B cell (primary cell): ENCODE results near the gene LMX1B. TPM values are rescaled to one million over a fixed set of nuclear protein-coding genes. Genes with fewer than 3 reads are reported as not detected.

ENCODE experiments used
- ATAC-seq: fragments of 200-7000 bp; cut with Tn5 transposase; one replicate; pipeline ENCODE4 v1.10.0; 2021; ENCODE audit warnings: low read depth, mild to moderate bottlenecking, moderate number of reproducible peaks, moderate library complexity
- CTCF ChIA-PET: fragments of 350-600 bp; sonication (Branson Sonifier 250); formaldehyde crosslinking; loops from one replicate; lab custom pipeline; 2021; ENCODE audit warnings: antibody characterized with exemption, inconsistent platforms; lab: Charles Lee
- POLR2A ChIA-PET: fragments of 350-600 bp; sonication (Branson Sonifier 250); formaldehyde crosslinking; loops from one replicate; lab custom pipeline; 2021; ENCODE audit warnings: antibody characterized with exemption; lab: Charles Lee
- DNase-seq: peaks from one replicate; pipeline ENCODE4 v3.0.0; 2013
- H2AFZ ChIP-seq: 2 replicates; pipeline ENCODE4 v1.6.1; 2012; ENCODE audit warnings: mild to moderate bottlenecking, low read depth, low read length; ENCODE audit not compliant: insufficient read depth, poor library complexity, severe bottlenecking
- H3K27ac ChIP-seq, 2 donors: 1 replicate in 1 of 2; 2 replicates in 1 of 2; pipeline ENCODE4 v1.5.1; 2012 to 2013; ENCODE audit warnings: low read length in 2 of 2, mild to moderate bottlenecking in 2 of 2, moderate library complexity in 1 of 2
- H3K27me3 ChIP-seq, 4 experiments: fragments of 200-600 bp in 1 of 4; sonication (generic) in 1 of 4; replicated peaks in 1 of 4; 1 replicate in 2 of 4; 2 replicates in 2 of 4; pipeline versions ENCODE4 v1.6.1 to v1.7.0; 2013 to 2016; ENCODE audit warnings: low read length in 3 of 4, mild to moderate bottlenecking in 2 of 4, mixed read lengths in 1 of 4, moderate library complexity in 1 of 4; ENCODE audit not compliant: insufficient read depth in 4 of 4, control insufficient read depth in 3 of 4; ENCODE audit errors: control extremely low read depth in 1 of 4
- H3K36me3 ChIP-seq, 2 experiments: replicated peaks in 1 of 2; 1 replicate in 1 of 2; 2 replicates in 1 of 2; pipeline versions ENCODE4 v1.6.1 to v1.7.1; 2013; ENCODE audit warnings: low read length in 1 of 2; ENCODE audit not compliant: insufficient read depth in 2 of 2, control insufficient read depth in 1 of 2; ENCODE audit errors: control extremely low read depth in 1 of 2, extremely low read depth in 1 of 2
- H3K4me1 ChIP-seq, 2 donors: fragments of 200-600 bp in 1 of 2; sonication (generic) in 1 of 2; 1 replicate in 1 of 2; 2 replicates in 1 of 2; pipeline versions ENCODE4 v1.5.1 to v1.6.1; 2013 to 2017; ENCODE audit warnings: low read length in 2 of 2; ENCODE audit not compliant: control insufficient read depth in 2 of 2, insufficient read depth in 2 of 2
- H3K4me2 ChIP-seq: replicated peaks from 2 replicates; pipeline ENCODE3; 2012; ENCODE audit warnings: mild to moderate bottlenecking, low read depth, low read length; ENCODE audit not compliant: poor library complexity, severe bottlenecking
- H3K4me3 ChIP-seq, 5 experiments: fragments of 200-600 bp in 1 of 5; sonication (generic) in 1 of 5; 1 replicate in 3 of 5; 2 replicates in 2 of 5; pipeline versions ENCODE4 v1.5.1 to v1.7.0; 2011 to 2016; ENCODE audit warnings: low read length in 4 of 5, mild to moderate bottlenecking in 4 of 5, low read depth in 2 of 5, control low read depth in 1 of 5, moderate library complexity in 1 of 5; ENCODE audit not compliant: insufficient read depth in 1 of 5; ENCODE audit errors: control extremely low read depth in 1 of 5, extremely low read depth in 1 of 5
- H3K79me2 ChIP-seq: fragments of 200-600 bp; sonication (generic); one replicate; pipeline ENCODE4 v1.6.0; 2016; ENCODE audit warnings: low read length; ENCODE audit not compliant: control insufficient read depth, insufficient read depth
- H3K9ac ChIP-seq: fragments of 200-600 bp; sonication (generic); 2 replicates; pipeline ENCODE4 v1.6.1; 2017; ENCODE audit warnings: mild to moderate bottlenecking, low read length, moderate library complexity
- H3K9me3 ChIP-seq, 3 donors: one replicate each; pipeline versions ENCODE4 v1.6.1 to v1.7.1; 2013; ENCODE audit warnings: low read length in 2 of 3; ENCODE audit not compliant: control insufficient read depth in 2 of 3, insufficient read depth in 1 of 3; ENCODE audit errors: control extremely low read depth in 1 of 3
- H4K20me1 ChIP-seq: 2 replicates; pipeline ENCODE4 v1.6.0; 2012; ENCODE audit warnings: mild to moderate bottlenecking, low read length; ENCODE audit not compliant: insufficient read depth, control insufficient read depth, poor library complexity, severe bottlenecking
- H3K27ac Mint-ChIP-seq: one replicate; pipeline ENCODE4 v1.8.0; 2021; ENCODE audit warnings: mixed read lengths
- H3K27me3 Mint-ChIP-seq: one replicate; pipeline ENCODE4 v1.8.0; 2021; ENCODE audit warnings: mixed read lengths
- H3K4me1 Mint-ChIP-seq: one replicate; pipeline ENCODE4 v1.8.0; 2021; ENCODE audit warnings: mixed read lengths
- H3K4me3 Mint-ChIP-seq: one replicate; pipeline ENCODE4 v1.8.0; 2021; ENCODE audit warnings: mixed read lengths
- H3K9me3 Mint-ChIP-seq: one replicate; pipeline ENCODE4 v1.8.0; 2022; ENCODE audit warnings: mixed read lengths; ENCODE audit not compliant: insufficient read depth
- EZH2 ChIP-seq: IDR thresholded peaks from 2 replicates; pipeline ENCODE4 v1.6.1; 2012; ENCODE audit warnings: borderline replicate concordance, low read depth, mild to moderate bottlenecking, moderate library complexity, low read length; ENCODE audit not compliant: insufficient read depth, poor library complexity, severe bottlenecking
- WGBS: methylation state at CpG from one replicate; pipeline ENCODE4 v1.1.5; 2013; ENCODE audit warnings: missing lambda C conversion rate; ENCODE audit not compliant: insufficient coverage; 5-methylcytosine and 5-hydroxymethylcytosine counted together
- intact Hi-C: fragments of 100-400 bp; cut with micrococcal nuclease; formaldehyde crosslinking; loops from one replicate; pipeline ENCODE4 v1.10.0; 2022
- polyA plus RNA-seq: library from polyadenylated mRNA; depleted of rRNA; stranded (reverse); fragments of >200 nt; gene quantifications from 2 replicates; pipeline ENCODE4 v1.2.3, GENCODE V29; 2012
- total RNA-seq, 2 donors: library from RNA; stranded (reverse); fragments of 120-200 nt in 1 of 2; gene quantifications; 1 replicate in 1 of 2; 2 replicates in 1 of 2; pipeline versions ENCODE4 v1.2.3 to v1.2.4, GENCODE V29; 2013 to 2022
- TF ChIP-seq, protein P1 (sequence below): fragments of 200-600 bp; IDR thresholded peaks from one replicate; pipeline ENCODE4 v1.8.0; 2022; ENCODE audit warnings: antibody characterized with exemption, mild to moderate bottlenecking

The LMX1B gene
- total and polyA plus RNA-seq, 2 donors (not counting 1 experiment from before 2014, with no cell fraction given): not detected

DNA sequence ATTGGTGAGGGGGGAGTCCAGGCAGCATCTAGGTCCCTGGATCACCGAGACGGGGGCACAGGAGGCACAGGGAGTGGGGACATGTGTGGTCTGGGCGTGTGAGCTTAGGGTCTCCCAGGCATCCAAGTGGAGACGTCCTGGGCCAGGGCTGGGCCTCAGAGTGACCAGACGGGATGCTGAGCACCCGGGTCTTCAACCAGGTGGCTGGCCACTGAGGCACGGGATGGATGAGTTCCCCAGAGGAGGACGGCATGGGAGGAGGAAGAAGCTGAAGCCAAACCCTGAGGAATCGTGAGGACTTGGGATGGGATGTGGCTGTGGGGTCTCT, 88.0 kb downstream of the LMX1B start:
- Histone ChIP-seq H3K4me2 (no peak overlapping the region), H3K4me3 (no peak overlapping the region), H2AFZ (no peak overlapping the region), H3K9ac (no peak overlapping the region), H3K4me1 (peaks cover 13 to 16% of the 10 kb centered on the region in 2 donors), H3K27ac (no peak overlapping the region), H3K27me3 (peaks cover 0 to 32% (median 19%) of the 10 kb centered on the region in 4 experiments), H3K36me3 (no peaks in the 10 kb centered on the region), H3K9me3 (no peaks in the 10 kb centered on the region), H3K79me2 (no peaks in the 10 kb centered on the region), H4K20me1 (no peaks in the 10 kb centered on the region)
- ChIA-PET CTCF (interaction anchor here (12.9 kb wide), 1 partner anchor 79 kb away, joined by 680 read pairs; no protein-coding TSS in a partner anchor), POLR2A (no interaction called here)
- WGBS: 90% methylated on average over 9 of the region's 9 CpGs
- ATAC-seq (no peak), DNase-seq (no peak)
- no peaks in the 10 kb centered on the region for H3K9me3 Mint-ChIP-seq
- no peak for TF ChIP-seq EZH2
- H3K27ac Mint-ChIP-seq: peak overlapping the region; percentile 41
- H3K27me3 Mint-ChIP-seq: peaks cover 37% of the 10 kb centered on the region
- H3K4me3 Mint-ChIP-seq: no peak overlapping the region
- H3K4me1 Mint-ChIP-seq: peaks cover 15% of the 10 kb centered on the region
- intact Hi-C loops: no loop called here

DNA sequence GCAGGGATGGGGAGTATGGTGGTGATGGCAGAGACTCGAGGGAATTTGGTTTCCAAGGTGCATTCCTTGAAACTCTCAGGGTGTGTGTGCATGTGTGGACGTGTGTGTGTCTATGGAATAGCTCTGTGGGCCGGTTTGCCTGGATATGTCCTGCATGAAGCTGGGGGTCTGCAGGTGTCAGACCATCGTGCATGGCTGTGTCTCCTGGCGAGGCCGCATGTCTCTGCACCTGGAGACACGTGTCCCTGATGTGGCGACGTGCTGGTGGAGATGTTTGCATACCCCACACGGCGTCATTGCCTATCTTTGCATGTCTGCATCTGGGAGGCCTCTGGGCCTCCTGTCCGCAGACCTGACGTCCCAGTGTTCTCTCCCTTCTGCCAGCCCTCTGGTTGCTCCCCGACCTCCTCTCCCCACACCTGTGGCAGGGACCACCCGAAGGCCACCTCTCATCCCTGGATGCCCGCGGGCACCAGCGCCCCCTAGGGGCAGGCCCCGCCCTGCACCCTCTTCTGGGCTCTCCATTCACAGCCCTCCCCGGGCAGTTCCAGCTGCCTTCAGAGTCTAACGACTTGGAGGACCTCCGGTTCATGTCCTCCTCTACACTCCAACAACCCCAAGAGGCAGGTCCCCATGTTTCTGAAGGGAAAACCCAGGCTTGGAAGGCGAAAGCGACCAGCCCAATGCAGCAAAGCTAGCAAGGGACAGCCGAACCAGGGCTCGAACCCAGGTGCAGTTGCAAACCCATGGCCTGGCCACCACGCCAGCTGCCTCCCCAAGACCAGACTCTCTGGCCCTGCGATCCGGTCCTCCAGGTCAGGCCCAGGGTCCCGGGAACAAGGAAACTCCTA, 88.6 kb downstream of the LMX1B start:
- no peak overlapping the region for H3K27ac Mint-ChIP-seq
- no peak overlapping the region for H3K4me2 ChIP-seq
- CTCF ChIA-PET: interaction anchor here (6.0 to 12.9 kb wide), 3 partner anchors 23 to 79 kb away, joined by 50 to 680 read pairs (median 71); no protein-coding TSS in a partner anchor
- no peaks in the 10 kb centered on the region for H3K36me3 ChIP-seq
- ATAC-seq (no peak), DNase-seq (peak; percentile 45)
- 57% methylated on average over 30 of the region's 30 CpGs for WGBS
- H3K27me3 ChIP-seq: peaks cover 0 to 32% (median 19%) of the 10 kb centered on the region in 4 experiments
- intact Hi-C loops: no loop called here
- no peaks in the 10 kb centered on the region for H4K20me1 ChIP-seq
- H3K9me3 Mint-ChIP-seq: no peaks in the 10 kb centered on the region
- H3K9me3 ChIP-seq: no peaks in the 10 kb centered on the region
- no peak for TF ChIP-seq EZH2
- TF ChIP-seq, protein P1, sequence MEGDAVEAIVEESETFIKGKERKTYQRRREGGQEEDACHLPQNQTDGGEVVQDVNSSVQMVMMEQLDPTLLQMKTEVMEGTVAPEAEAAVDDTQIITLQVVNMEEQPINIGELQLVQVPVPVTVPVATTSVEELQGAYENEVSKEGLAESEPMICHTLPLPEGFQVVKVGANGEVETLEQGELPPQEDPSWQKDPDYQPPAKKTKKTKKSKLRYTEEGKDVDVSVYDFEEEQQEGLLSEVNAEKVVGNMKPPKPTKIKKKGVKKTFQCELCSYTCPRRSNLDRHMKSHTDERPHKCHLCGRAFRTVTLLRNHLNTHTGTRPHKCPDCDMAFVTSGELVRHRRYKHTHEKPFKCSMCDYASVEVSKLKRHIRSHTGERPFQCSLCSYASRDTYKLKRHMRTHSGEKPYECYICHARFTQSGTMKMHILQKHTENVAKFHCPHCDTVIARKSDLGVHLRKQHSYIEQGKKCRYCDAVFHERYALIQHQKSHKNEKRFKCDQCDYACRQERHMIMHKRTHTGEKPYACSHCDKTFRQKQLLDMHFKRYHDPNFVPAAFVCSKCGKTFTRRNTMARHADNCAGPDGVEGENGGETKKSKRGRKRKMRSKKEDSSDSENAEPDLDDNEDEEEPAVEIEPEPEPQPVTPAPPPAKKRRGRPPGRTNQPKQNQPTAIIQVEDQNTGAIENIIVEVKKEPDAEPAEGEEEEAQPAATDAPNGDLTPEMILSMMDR: peak; percentile 77
- no peak overlapping the region for H3K4me3 ChIP-seq
- H2AFZ ChIP-seq: no peak overlapping the region
- peaks cover 37% of the 10 kb centered on the region for H3K27me3 Mint-ChIP-seq
- no peak overlapping the region for H3K4me3 Mint-ChIP-seq
- H3K9ac ChIP-seq: no peak overlapping the region
- no peaks in the 10 kb centered on the region for H3K79me2 ChIP-seq
- peaks cover 15% of the 10 kb centered on the region for H3K4me1 Mint-ChIP-seq
- POLR2A ChIA-PET: no interaction called here
- H3K4me1 ChIP-seq: peaks cover 13 to 16% of the 10 kb centered on the region in 2 donors
- no peak overlapping the region for H3K27ac ChIP-seq
